Small intestine (tissue), 16 donors: Measurements from ENCODE around the gene TNNI2. TPM values are rescaled to one million over a fixed set of nuclear protein-coding genes. Genes with fewer than 3 reads are reported as not detected.
A peak's percentile ranks its signal among the peaks of the same experiment; 100 is the strongest.

Experiments
- DNase-seq, 2 donors: peaks; one replicate each; pipeline versions ENCODE4 v3.0.0 to v3.0.0-alpha.2; 2013
- FAIRE-seq: peaks from 2 replicates; lab custom pipeline; 2012; peaks lifted over from hg19 to GRCh38; lab: Jason Lieb, UNC
- H3K27ac ChIP-seq, 3 donors: one replicate each; pipeline ENCODE4 v1.5.1; 2013; ENCODE audit warnings: low read length in 2 of 3, mild to moderate bottlenecking in 2 of 3, control low read depth in 1 of 3, inconsistent platforms in 1 of 3, low read depth in 1 of 3, moderate library complexity in 1 of 3
- H3K27me3 ChIP-seq, 3 donors: one replicate each; pipeline ENCODE4 v1.6.1; 2013; ENCODE audit warnings: low read length in 3 of 3, inconsistent platforms in 1 of 3; ENCODE audit not compliant: control insufficient read depth in 3 of 3, insufficient read depth in 3 of 3
- H3K36me3 ChIP-seq, 3 donors: one replicate each; pipeline ENCODE4 v1.6.1; 2013; ENCODE audit warnings: low read length in 3 of 3, inconsistent platforms in 1 of 3, low read depth in 1 of 3, mild to moderate bottlenecking in 1 of 3, moderate library complexity in 1 of 3; ENCODE audit not compliant: control insufficient read depth in 3 of 3, insufficient read depth in 2 of 3
- H3K4me1 ChIP-seq, 3 donors: one replicate each; pipeline ENCODE4 v1.6.1; 2013; ENCODE audit warnings: low read length in 2 of 3, inconsistent platforms in 1 of 3, low read depth in 1 of 3, mild to moderate bottlenecking in 1 of 3, moderate library complexity in 1 of 3; ENCODE audit not compliant: control insufficient read depth in 3 of 3, insufficient read depth in 2 of 3
- H3K4me3 ChIP-seq, 3 donors: one replicate each; pipeline ENCODE4 v1.5.1; 2013; ENCODE audit warnings: low read length in 3 of 3, control low read depth in 1 of 3, inconsistent platforms in 1 of 3, low read depth in 1 of 3, mild to moderate bottlenecking in 1 of 3, moderate library complexity in 1 of 3
- H3K9me3 ChIP-seq, 2 donors: one replicate each; pipeline ENCODE4 v1.6.1; 2013; ENCODE audit warnings: low read depth in 1 of 2, low read length in 1 of 2; ENCODE audit not compliant: control insufficient read depth in 2 of 2, insufficient read depth in 1 of 2
- WGBS, 3 donors: extraction: QIAGEN DNeasy Blood & Tissue Kit; methylation state at CpG; one replicate each; pipeline ENCODE4 v1.1.7; 2013; 5-methylcytosine and 5-hydroxymethylcytosine counted together
- long read RNA-seq, 10 donors: transcript quantifications; one replicate each; lab custom pipeline, GENCODE V29; 2026
- polyA plus RNA-seq, 4 donors: library from polyadenylated mRNA; stranded (reverse) in 3 of 4; unstranded in 1 of 4; fragments of 200-250 nt in 3 of 4; fragments of 120-200 nt in 1 of 4; gene quantifications; one replicate each; pipeline versions ENCODE4 v1.2.1 to v1.2.3, GENCODE V29; 2013
- donor health status: healthy with polysubstance abuse.
- donor health status: control.
- donor health status: control.
- donor health status: Bipolar disorder and iron deficiency.
- donor health status: healthy.

Gene TNNI2
- polyA plus RNA-seq = 1 to 10 TPM in 3 of 4 donors, under 1 TPM in 1; 0.49 to 8.9 (median 8.2) TPM
- long read RNA-seq, donor 1 = 0 reads
- long read RNA-seq, donor 2 = 0 reads
- long read RNA-seq, donor 3 = 0 reads
- long read RNA-seq, donor 4 = 0 reads
- long read RNA-seq, donor 5, partial matches to known transcripts = 0 of 8 reads
- long read RNA-seq, donor 5, other reads (novel, unspliced or antisense) = 8 of 8 reads
- long read RNA-seq, donor 6 = 0 reads
- long read RNA-seq, donor 7 = 0 reads
- long read RNA-seq, donor 8, partial matches to known transcripts = 20 of 48 reads
- long read RNA-seq, donor 8, other reads (novel, unspliced or antisense) = 28 of 48 reads
- long read RNA-seq, donor 9 = 0 reads
- long read RNA-seq, donor 10 = 0 reads

DNA sequence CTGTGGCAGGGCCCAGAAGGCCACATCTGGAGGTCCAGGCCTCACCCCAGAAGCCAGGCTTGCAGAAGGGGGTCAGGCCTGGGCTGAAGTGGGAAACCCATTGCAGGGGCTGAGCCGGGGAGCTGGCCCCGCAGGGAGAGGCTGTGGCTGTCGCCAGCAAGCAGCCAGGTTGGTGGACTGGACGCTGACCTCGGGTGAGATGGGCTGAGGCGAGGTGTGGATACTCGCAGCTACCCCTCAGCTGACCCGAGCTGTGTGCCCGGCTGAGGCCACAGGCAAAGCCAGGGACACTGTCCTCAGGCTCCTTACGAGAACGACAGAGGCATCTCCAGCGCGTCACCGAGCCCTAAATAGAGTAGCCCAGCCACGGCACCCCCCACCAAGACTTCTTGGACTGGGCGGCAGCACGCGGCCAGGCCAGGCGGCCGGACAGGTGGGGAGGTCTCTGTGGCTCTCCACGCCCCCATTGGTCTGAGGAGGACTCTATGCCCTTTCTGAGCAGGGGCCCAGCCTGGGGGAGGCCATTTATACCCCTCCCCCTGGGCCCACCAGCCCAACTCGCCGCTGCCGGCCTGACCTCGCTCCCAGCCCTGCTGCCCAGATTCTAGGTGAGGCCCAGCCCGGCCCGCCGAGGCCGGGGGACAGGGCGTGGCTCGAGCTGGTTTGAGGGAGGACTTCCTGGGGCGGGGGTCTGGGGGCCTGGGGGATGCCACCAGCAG lies at the start of gene TNNI2:
Gene TNNI2 (plus strand): TSS at position 556 of the 719 bp plus-strand sequence. CDS start 716 bp downstream, outside the sequence.
- Histone ChIP-seq H3K4me3 (no peak within 1 kb of the TSS), H3K9me3 (no peaks in the 10 kb centered on the region), H3K27ac (peak within 1 kb of the TSS in 1 of 3 donors; percentile 38), H3K27me3 (no peaks in the 10 kb centered on the region), H3K36me3 (no peaks in the 10 kb centered on the region), H3K4me1 (peaks cover 0 to 24% (median 8%) of the 10 kb centered on the region in 3 donors)
- FAIRE-seq = no peak
- 76 to 88% (median 87%) methylated on average over 27 to 32 of the region's 32 CpGs for WGBS, 3 donors
- no peak for DNase-seq

DNA sequence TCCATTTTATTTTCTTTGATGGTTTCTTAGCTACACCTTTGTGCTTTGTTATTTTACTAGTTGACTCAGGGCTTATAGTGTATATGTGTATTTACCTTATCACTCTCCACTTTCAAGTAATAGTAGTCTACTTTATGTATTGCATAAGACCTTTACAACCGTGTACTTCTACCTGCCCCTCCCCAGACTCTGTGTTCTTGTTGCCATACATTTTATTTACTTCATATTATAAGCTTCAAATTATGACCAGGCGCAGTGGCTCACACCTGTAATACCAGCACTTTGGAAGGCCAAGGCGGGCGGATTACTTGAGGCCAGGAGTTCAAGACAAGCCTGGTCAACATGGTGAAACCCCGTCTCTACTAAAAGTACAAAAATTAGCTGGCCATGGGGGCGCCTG lies 46.9 kb upstream of the TNNI2 start:
- Histone ChIP-seq H3K27ac (no peak overlapping the region), H3K36me3 (no peaks in the 10 kb centered on the region), H3K9me3 (peaks cover 0 to 3% of the 10 kb centered on the region in 2 donors), H3K27me3 (no peaks in the 10 kb centered on the region), H3K4me1 (no peaks in the 10 kb centered on the region), H3K4me3 (no peak overlapping the region)
- FAIRE-seq (no peak), DNase-seq (peak; percentile 55 to 66)
- 52 to 72% (median 57%) methylated on average over 6 of the region's 6 CpGs for WGBS, 3 donors

GRCh38 chr11:1792461-1792860 lies 46.3 kb upstream of the TNNI2 start:
- Histone ChIP-seq H3K27ac (no peak overlapping the region), H3K4me3 (no peak overlapping the region), H3K27me3 (no peaks in the 10 kb centered on the region), H3K36me3 (no peaks in the 10 kb centered on the region), H3K4me1 (no peaks in the 10 kb centered on the region), H3K9me3 (peaks cover 0 to 3% of the 10 kb centered on the region in 2 donors)
- WGBS, 3 donors = 79 to 87% (median 85%) methylated on average over 12 of the region's 12 CpGs
- FAIRE-seq (no peak), DNase-seq (no peak)

- Histone ChIP-seq H3K4me1 (no peaks in the 10 kb centered on the region), H3K27me3 (no peaks in the 10 kb centered on the region), H3K36me3 (no peaks in the 10 kb centered on the region), H3K4me3 (no peak overlapping the region), H3K9me3 (peaks cover 0 to 3% of the 10 kb centered on the region in 2 donors), H3K27ac (no peak overlapping the region)
- FAIRE-seq (no peak), DNase-seq (no peak)
- 66 to 77% (median 76%) methylated on average over 3 of the region's 3 CpGs for WGBS, 3 donors
These were observed 45.7 kb upstream of the TNNI2 start for GRCh38 chr11:1793081-1793480.

- H3K27ac ChIP-seq = no peak overlapping the region
- WGBS, 3 donors = 65 to 74% (median 67%) methylated on average over 12 of the region's 12 CpGs
These were observed 42.3 kb upstream of the TNNI2 start for GRCh38 chr11:1796413-1797011.

GRCh38 chr11:1797391-1798125 lies 41.2 kb upstream of the TNNI2 start:
- Histone ChIP-seq H3K36me3 (no peaks in the 10 kb centered on the region), H3K4me3 (no peak overlapping the region), H3K27ac (no peak overlapping the region), H3K9me3 (no peaks in the 10 kb centered on the region), H3K27me3 (no peaks in the 10 kb centered on the region), H3K4me1 (no peaks in the 10 kb centered on the region)
- FAIRE-seq = no peak
- DNase-seq = no peak
- 81 to 89% (median 86%) methylated on average over 14 of the region's 14 CpGs for WGBS, 3 donors

More at GRCh38 chr11:1796413-1797011, 42.3 kb upstream of the TNNI2 start:
- Histone ChIP-seq H3K4me1 (no peaks in the 10 kb centered on the region), H3K4me3 (no peak overlapping the region), H3K27me3 (no peaks in the 10 kb centered on the region), H3K36me3 (no peaks in the 10 kb centered on the region), H3K9me3 (no peaks in the 10 kb centered on the region)
- DNase-seq (no peak), FAIRE-seq (no peak)

DNA sequence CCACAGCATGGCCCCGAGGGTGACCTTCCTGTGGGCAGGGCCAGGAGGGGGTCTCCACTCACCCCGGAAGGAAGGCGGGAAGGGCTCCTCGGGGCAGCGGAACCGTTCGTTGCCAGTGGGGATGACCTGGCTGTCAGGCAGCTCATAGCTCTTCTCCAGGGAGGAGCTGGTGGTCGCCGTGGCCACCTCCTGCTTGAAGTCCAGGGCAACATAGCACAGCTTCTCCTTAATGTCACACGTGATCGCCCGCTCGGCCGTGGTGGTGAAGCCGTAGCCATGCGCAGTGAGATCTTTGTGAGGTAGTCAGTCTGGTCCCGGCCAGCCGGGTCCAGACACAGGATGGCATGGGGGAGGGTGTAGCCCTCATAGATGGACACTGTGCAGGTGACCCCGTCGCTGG lies 35.5 kb upstream of the TNNI2 start:
- FAIRE-seq (no peak), DNase-seq (no peak)
- Histone ChIP-seq H3K4me1 (peaks cover 0 to 7% (median 0%) of the 10 kb centered on the region in 3 donors), H3K9me3 (no peaks in the 10 kb centered on the region), H3K36me3 (no peaks in the 10 kb centered on the region), H3K27me3 (peaks cover 0 to 2% (median 0%) of the 10 kb centered on the region in 3 donors), H3K4me3 (no peak overlapping the region), H3K27ac (no peak overlapping the region)
- 93 to 97% (median 94%) methylated on average over 20 of the region's 20 CpGs for WGBS, 3 donors
